H1 (cell line): ENCODE results near the gene WDR12. TPM values are rescaled to one million over a fixed set of nuclear protein-coding genes. Genes with fewer than 3 reads are reported as not detected.

Experiments used
- KDM5A ChIP-seq: fragments of 200-600 bp; IDR thresholded peaks from 2 replicates; pipeline ENCODE4 v1.7.1; 2012; ENCODE audit warnings: mild to moderate bottlenecking, low read length, inconsistent platforms, mixed read lengths
- SAP30 ChIP-seq: fragments of 300-600 bp; sonication (generic); IDR thresholded peaks from 2 replicates; pipeline ENCODE4 v1.7.1; 2012; ENCODE audit warnings: low read length, moderate library complexity, mild to moderate bottlenecking, inconsistent platforms; ENCODE audit not compliant: insufficient read depth, insufficient replicate concordance
- TAF1 ChIP-seq: IDR thresholded peaks from 2 replicates; pipeline ENCODE4 v1.6.1; 2011; ENCODE audit warnings: mild to moderate bottlenecking, low read depth, low read length
- ZNF274 ChIP-seq: IDR thresholded peaks from 2 replicates; pipeline ENCODE4 v1.7.0; 2012; ENCODE audit warnings: low read length, borderline replicate concordance; ENCODE audit errors: extremely low read depth
- polyA plus RNA-seq, 7 experiments: library from polyadenylated mRNA; depleted of rRNA in 3 of 7; stranded (reverse) in 5 of 7; unstranded in 2 of 7; fragments of >200 nt in 5 of 7; fragments of 200-250 nt in 2 of 7; gene quantifications; 1 replicate in 5 of 7; 2 replicates in 1 of 7; 4 replicates in 1 of 7; pipeline versions ENCODE4 v1.2.1 to v1.2.3, GENCODE V29; 2011 to 2013; ENCODE audit warnings: missing spikeins in 2 of 7, mixed read lengths in 2 of 7
- total RNA-seq: library from RNA; stranded (reverse); fragmentation: NEBNext Ultra II Directional; extraction: Animal tissue kit (Norgen Biotek cat#: 25700); gene quantifications from 2 replicates; pipeline ENCODE4 v1.2.1, GENCODE V29; 2021

WDR12 gene
- total and polyA plus RNA-seq, 2 of the 8 experiments (the other 6 are each of a cell fraction or from before 2014, with no cell fraction given): 25.0 to 183 TPM

GRCh38 chr2:202841090-202841867 is 70.2 kb downstream of the WDR12 start (continued):
- no peak for TF ChIP-seq TAF1
- TF ChIP-seq ZNF274: no peak
- no peak for TF ChIP-seq KDM5A
- TF ChIP-seq SAP30: no peak
- TF ChIP-seq, all 59 proteins: peak for 0
